WTC11 (cell line): ENCODE data around the gene DCLK2. TPM values are rescaled to one million over a fixed set of nuclear protein-coding genes. Genes with fewer than 3 reads are reported as not detected.

Experiments used
- ATAC-seq: fragments of 200-7000 bp; cut with Tn5 transposase; 2 replicates; pipeline ENCODE4 v1.10.0; 2021; ENCODE audit warnings: mild to moderate bottlenecking, moderate library complexity
- CTCF ChIA-PET: fragments of 300-600 bp; sonication (Branson Sonifier 250); formaldehyde crosslinking; loops from one replicate; lab custom pipeline; 2021; ENCODE audit warnings: antibody characterized with exemption; lab: Charles Lee
- POLR2A ChIA-PET: fragments of 350-600 bp; sonication (Branson Sonifier 250); formaldehyde crosslinking; loops from one replicate; lab custom pipeline; 2021; ENCODE audit warnings: antibody characterized with exemption; lab: Charles Lee
- DNase-seq: peaks from one replicate; pipeline ENCODE4 v3.0.0; 2021; ENCODE audit warnings: low spot score
- H3K27ac Mint-ChIP-seq: 2 replicates; pipeline ENCODE4 v1.8.0; 2021; ENCODE audit warnings: mixed read lengths
- H3K27me3 Mint-ChIP-seq: 2 replicates; pipeline ENCODE4 v1.8.0; 2021; ENCODE audit warnings: low read depth, mild to moderate bottlenecking, moderate library complexity, mixed read lengths
- H3K36me3 Mint-ChIP-seq: 2 replicates; pipeline ENCODE4 v1.8.0; 2021; ENCODE audit warnings: mixed read lengths
- H3K4me1 Mint-ChIP-seq: 2 replicates; pipeline ENCODE4 v1.8.0; 2022; ENCODE audit warnings: mixed read lengths
- H3K4me3 Mint-ChIP-seq: 2 replicates; pipeline ENCODE4 v1.8.0; 2021; ENCODE audit warnings: mild to moderate bottlenecking, moderate library complexity, mixed read lengths
- H3K9me3 Mint-ChIP-seq: 2 replicates; pipeline ENCODE4 v1.8.0; 2021; ENCODE audit warnings: mixed read lengths
- ETV6 ChIP-seq: sonication (generic); formaldehyde crosslinking; IDR thresholded peaks from 2 replicates; pipeline ENCODE4 v1.8.1; 2022; ENCODE audit warnings: mild to moderate bottlenecking, missing genetic modification reagents
- GRHL2 ChIP-seq: fragments of 250-450 bp; sonication (Bioruptor Pico); IDR thresholded peaks from 2 replicates; pipeline ENCODE4 v1.8.0; 2022; ENCODE audit warnings: mild to moderate bottlenecking, moderate library complexity; ENCODE audit not compliant: insufficient replicate concordance, severe bottlenecking
- HMGA2 ChIP-seq: fragments of 250-450 bp; sonication (Bioruptor Pico); IDR thresholded peaks from 2 replicates; pipeline ENCODE4 v1.4.0; 2021; ENCODE audit warnings: mild to moderate bottlenecking, moderate library complexity
- JAZF1 ChIP-seq: fragments of 250-450 bp; sonication (Bioruptor Pico); IDR thresholded peaks from 2 replicates; pipeline ENCODE4 v1.9.0; 2021; ENCODE audit warnings: moderate library complexity, mild to moderate bottlenecking, inconsistent platforms
- JUN ChIP-seq: sonication (generic); formaldehyde crosslinking; IDR thresholded peaks from 2 replicates; pipeline ENCODE4 v1.8.0; 2023; ENCODE audit warnings: mild to moderate bottlenecking, missing genetic modification reagents
- MYBL2 ChIP-seq: sonication (generic); formaldehyde crosslinking; IDR thresholded peaks from 2 replicates; pipeline ENCODE4 v1.8.1; 2023; ENCODE audit warnings: mild to moderate bottlenecking, moderate library complexity, missing genetic modification reagents
- NFATC4 ChIP-seq: fragments of 250-450 bp; sonication (Bioruptor Pico); IDR thresholded peaks from 2 replicates; pipeline ENCODE4 v1.9.0; 2021; ENCODE audit warnings: mild to moderate bottlenecking
- NR1H2 ChIP-seq: sonication (generic); formaldehyde crosslinking; IDR thresholded peaks from 2 replicates; pipeline ENCODE4 v1.9.0; 2021; ENCODE audit warnings: mild to moderate bottlenecking, moderate library complexity, missing genetic modification reagents
- NR2C2 ChIP-seq: sonication (generic); formaldehyde crosslinking; IDR thresholded peaks from 2 replicates; pipeline ENCODE4 v1.8.0; 2022; ENCODE audit warnings: mild to moderate bottlenecking, missing genetic modification reagents
- RELA ChIP-seq: sonication (generic); formaldehyde crosslinking; IDR thresholded peaks from 2 replicates; pipeline ENCODE4 v1.8.1; 2022; ENCODE audit warnings: missing genetic modification reagents, mild to moderate bottlenecking, borderline replicate concordance
- SMAD3 ChIP-seq: sonication (generic); formaldehyde crosslinking; IDR thresholded peaks from 2 replicates; pipeline ENCODE4 v1.8.0; 2022; ENCODE audit warnings: missing genetic modification reagents, mild to moderate bottlenecking, borderline replicate concordance
- SOX15 ChIP-seq: fragments of 250-450 bp; sonication (Bioruptor Pico); IDR thresholded peaks from 2 replicates; pipeline ENCODE4 v1.9.0; 2021; ENCODE audit warnings: mild to moderate bottlenecking
- SP1 ChIP-seq: sonication (generic); formaldehyde crosslinking; conservative IDR thresholded peaks from 2 replicates; pipeline ENCODE4 v1.8.1; 2022; ENCODE audit warnings: missing genetic modification reagents
- TP53 ChIP-seq: sonication (generic); formaldehyde crosslinking; IDR thresholded peaks from 2 replicates; pipeline ENCODE4 v1.8.1; 2023; ENCODE audit warnings: mild to moderate bottlenecking, missing genetic modification reagents
- ZNF121 ChIP-seq: sonication (generic); formaldehyde crosslinking; IDR thresholded peaks from 2 replicates; pipeline ENCODE4 v1.8.0; 2023; ENCODE audit warnings: missing genetic modification reagents
- ZNF219 ChIP-seq: sonication (generic); formaldehyde crosslinking; IDR thresholded peaks from 2 replicates; pipeline ENCODE4 v1.8.0; 2023; ENCODE audit warnings: missing genetic modification reagents, mild to moderate bottlenecking, borderline replicate concordance
- ZNF263 ChIP-seq: sonication (generic); formaldehyde crosslinking; IDR thresholded peaks from 2 replicates; pipeline ENCODE4 v1.8.1; 2022; ENCODE audit warnings: low read depth, mild to moderate bottlenecking, moderate library complexity, missing genetic modification reagents
- ZNF317 ChIP-seq: sonication (generic); formaldehyde crosslinking; IDR thresholded peaks from 2 replicates; pipeline ENCODE4 v1.8.1; 2023; ENCODE audit warnings: low read depth, mild to moderate bottlenecking, moderate library complexity, missing genetic modification reagents, borderline replicate concordance
- total RNA-seq: library from RNA; stranded (reverse); gene quantifications from 3 replicates; pipeline ENCODE4 v1.2.3, GENCODE V29; 2021
- TF ChIP-seq, protein P1 (sequence below): sonication (generic); formaldehyde crosslinking; IDR thresholded peaks from 2 replicates; pipeline ENCODE4 v1.8.1; 2022; ENCODE audit warnings: mild to moderate bottlenecking, missing genetic modification reagents, moderate library complexity, borderline replicate concordance
- TF ChIP-seq, protein P2 (sequence below): sonication (generic); formaldehyde crosslinking; conservative IDR thresholded peaks from 2 replicates; pipeline ENCODE4 v1.8.1; 2022; ENCODE audit warnings: mild to moderate bottlenecking, missing genetic modification reagents
- TF ChIP-seq, protein P3 (sequence below): sonication (generic); formaldehyde crosslinking; IDR thresholded peaks from 2 replicates; pipeline ENCODE4 v1.8.1; 2023; ENCODE audit warnings: mild to moderate bottlenecking, missing genetic modification reagents
- TF ChIP-seq, protein P4 (sequence below): fragments of 200-600 bp; IDR thresholded peaks from 2 replicates; pipeline ENCODE4 v1.8.0; 2022; ENCODE audit warnings: antibody characterized with exemption
- TF ChIP-seq, protein P5 (sequence below): sonication (generic); formaldehyde crosslinking; IDR thresholded peaks from 2 replicates; pipeline ENCODE4 v1.8.0; 2022; ENCODE audit warnings: mild to moderate bottlenecking, missing genetic modification reagents
- TF ChIP-seq, protein P6 (sequence below): fragments of 250-450 bp; sonication (Bioruptor Pico); IDR thresholded peaks from 2 replicates; pipeline ENCODE4 v1.9.0; 2021; ENCODE audit warnings: mild to moderate bottlenecking
- TF ChIP-seq, protein P7 (sequence below): sonication (generic); formaldehyde crosslinking; IDR thresholded peaks from 2 replicates; pipeline ENCODE4 v1.8.0; 2023; ENCODE audit warnings: missing genetic modification reagents

The DCLK2 gene
- total RNA-seq, 1 experiment from 2014 or later: 0.17 TPM

DNA sequence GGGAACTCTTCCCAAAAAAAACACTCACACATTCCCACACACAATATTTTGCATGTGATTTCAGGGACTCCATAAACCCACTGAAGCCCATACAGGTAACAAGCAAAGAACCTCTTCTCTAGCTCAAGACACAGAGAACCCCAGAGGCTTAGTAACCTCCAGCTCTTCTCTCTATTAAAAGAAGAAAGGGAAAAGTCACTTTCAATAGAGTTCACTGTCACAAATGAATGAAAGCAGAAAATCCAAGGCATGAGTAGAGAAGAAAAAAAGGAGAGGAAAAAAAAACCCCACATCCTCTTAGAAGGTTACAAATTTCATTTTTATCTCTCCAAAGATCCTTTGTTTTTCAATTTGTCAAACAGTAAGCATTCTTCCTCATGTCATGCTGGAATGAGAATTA, 30.7 kb upstream of the DCLK2 start:
- ATAC-seq: no peak
- no peaks in the 10 kb centered on the region for H3K9me3 Mint-ChIP-seq
- ChIA-PET CTCF (interaction anchor here (1.0 kb wide), 1 partner anchor 195 kb away, joined by 3 read pairs; no protein-coding TSS in a partner anchor), POLR2A (no interaction called here)
- H3K27ac Mint-ChIP-seq: no peak overlapping the region
- H3K27me3 Mint-ChIP-seq: no peaks in the 10 kb centered on the region
- H3K4me3 Mint-ChIP-seq: no peak overlapping the region
- H3K36me3 Mint-ChIP-seq: no peaks in the 10 kb centered on the region
- DNase-seq: no peak
- H3K4me1 Mint-ChIP-seq: peaks cover 12% of the 10 kb centered on the region
- TF ChIP-seq RELA (no peak), TP53 (CRISPR knock-in tag) (no peak), HMGA2 (CRISPR knock-in tag) (no peak), MYBL2 (no peak)
- TF ChIP-seq, protein P1, sequence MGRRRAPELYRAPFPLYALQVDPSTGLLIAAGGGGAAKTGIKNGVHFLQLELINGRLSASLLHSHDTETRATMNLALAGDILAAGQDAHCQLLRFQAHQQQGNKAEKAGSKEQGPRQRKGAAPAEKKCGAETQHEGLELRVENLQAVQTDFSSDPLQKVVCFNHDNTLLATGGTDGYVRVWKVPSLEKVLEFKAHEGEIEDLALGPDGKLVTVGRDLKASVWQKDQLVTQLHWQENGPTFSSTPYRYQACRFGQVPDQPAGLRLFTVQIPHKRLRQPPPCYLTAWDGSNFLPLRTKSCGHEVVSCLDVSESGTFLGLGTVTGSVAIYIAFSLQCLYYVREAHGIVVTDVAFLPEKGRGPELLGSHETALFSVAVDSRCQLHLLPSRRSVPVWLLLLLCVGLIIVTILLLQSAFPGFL: no peak
- TF ChIP-seq, protein P2, sequence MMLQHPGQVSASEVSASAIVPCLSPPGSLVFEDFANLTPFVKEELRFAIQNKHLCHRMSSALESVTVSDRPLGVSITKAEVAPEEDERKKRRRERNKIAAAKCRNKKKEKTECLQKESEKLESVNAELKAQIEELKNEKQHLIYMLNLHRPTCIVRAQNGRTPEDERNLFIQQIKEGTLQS (CRISPR knock-in tag): no peak
- TF ChIP-seq, protein P3, sequence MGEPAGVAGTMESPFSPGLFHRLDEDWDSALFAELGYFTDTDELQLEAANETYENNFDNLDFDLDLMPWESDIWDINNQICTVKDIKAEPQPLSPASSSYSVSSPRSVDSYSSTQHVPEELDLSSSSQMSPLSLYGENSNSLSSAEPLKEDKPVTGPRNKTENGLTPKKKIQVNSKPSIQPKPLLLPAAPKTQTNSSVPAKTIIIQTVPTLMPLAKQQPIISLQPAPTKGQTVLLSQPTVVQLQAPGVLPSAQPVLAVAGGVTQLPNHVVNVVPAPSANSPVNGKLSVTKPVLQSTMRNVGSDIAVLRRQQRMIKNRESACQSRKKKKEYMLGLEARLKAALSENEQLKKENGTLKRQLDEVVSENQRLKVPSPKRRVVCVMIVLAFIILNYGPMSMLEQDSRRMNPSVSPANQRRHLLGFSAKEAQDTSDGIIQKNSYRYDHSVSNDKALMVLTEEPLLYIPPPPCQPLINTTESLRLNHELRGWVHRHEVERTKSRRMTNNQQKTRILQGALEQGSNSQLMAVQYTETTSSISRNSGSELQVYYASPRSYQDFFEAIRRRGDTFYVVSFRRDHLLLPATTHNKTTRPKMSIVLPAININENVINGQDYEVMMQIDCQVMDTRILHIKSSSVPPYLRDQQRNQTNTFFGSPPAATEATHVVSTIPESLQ (CRISPR knock-in tag): no peak

DNA sequence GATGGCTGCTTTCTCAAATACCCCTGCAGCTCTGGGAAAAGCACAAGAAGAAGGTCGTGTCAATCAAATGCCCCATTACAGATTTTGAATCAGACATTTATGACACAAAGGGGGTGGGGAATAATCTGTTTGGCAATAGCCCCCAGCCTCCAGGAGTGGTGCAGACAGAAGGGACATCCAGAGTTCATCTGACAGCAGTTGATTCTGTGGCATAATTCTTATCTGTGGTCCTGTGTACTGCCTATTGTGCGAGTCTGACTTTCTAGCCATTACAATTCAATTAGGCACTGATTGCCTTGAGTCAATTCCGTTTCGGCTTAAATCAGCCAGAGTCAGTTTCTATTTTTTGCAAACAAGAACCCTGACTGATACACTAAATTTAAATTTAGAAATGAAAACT, 28.6 kb upstream of the DCLK2 start:
- ATAC-seq: no peak
- Mint-ChIP-seq H3K27me3 (no peaks in the 10 kb centered on the region), H3K9me3 (peaks cover 12% of the 10 kb centered on the region), H3K4me1 (peaks cover 12% of the 10 kb centered on the region), H3K4me3 (no peak overlapping the region), H3K36me3 (no peaks in the 10 kb centered on the region), H3K27ac (no peak overlapping the region)
- DNase-seq: no peak
- ChIA-PET CTCF (no interaction called here), POLR2A (no interaction called here)
- no peak for TF ChIP-seq JUN (CRISPR knock-in tag)

DNA sequence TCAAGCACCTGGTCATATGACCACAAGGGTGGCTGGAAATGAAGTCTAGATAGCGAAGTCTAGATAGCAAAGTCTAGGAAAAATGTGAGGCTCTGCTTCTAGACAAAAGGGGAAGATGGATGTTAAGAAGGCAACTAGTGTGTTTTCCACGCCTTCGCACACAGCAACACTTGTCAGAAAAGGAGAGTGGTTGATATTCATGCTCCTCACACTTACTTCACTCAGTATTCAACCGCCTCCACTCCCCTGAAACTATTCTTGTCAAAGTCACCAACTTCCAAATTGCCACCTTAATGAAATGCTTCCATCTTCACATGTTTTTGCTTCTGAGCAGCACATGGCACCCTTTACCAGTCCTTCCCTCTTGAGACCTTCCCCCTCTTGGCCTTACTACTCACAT, 27.7 kb upstream of the DCLK2 start:
- DNase-seq (no peak), ATAC-seq (no peak)
- no peak overlapping the region for H3K4me3 Mint-ChIP-seq
- peaks cover 12% of the 10 kb centered on the region for H3K4me1 Mint-ChIP-seq
- no peaks in the 10 kb centered on the region for H3K27me3 Mint-ChIP-seq
- POLR2A ChIA-PET: no interaction called here
- no peak overlapping the region for H3K27ac Mint-ChIP-seq
- H3K36me3 Mint-ChIP-seq: no peaks in the 10 kb centered on the region
- CTCF ChIA-PET: no interaction called here
- TF ChIP-seq MYBL2: no peak
- no peak for TF ChIP-seq SP1
- no peak for TF ChIP-seq NR1H2 (CRISPR knock-in tag)
- no peak for TF ChIP-seq ZNF121
- no peak for TF ChIP-seq ETV6 (CRISPR knock-in tag)
- TF ChIP-seq SOX15: no peak
- TF ChIP-seq, protein P4, sequence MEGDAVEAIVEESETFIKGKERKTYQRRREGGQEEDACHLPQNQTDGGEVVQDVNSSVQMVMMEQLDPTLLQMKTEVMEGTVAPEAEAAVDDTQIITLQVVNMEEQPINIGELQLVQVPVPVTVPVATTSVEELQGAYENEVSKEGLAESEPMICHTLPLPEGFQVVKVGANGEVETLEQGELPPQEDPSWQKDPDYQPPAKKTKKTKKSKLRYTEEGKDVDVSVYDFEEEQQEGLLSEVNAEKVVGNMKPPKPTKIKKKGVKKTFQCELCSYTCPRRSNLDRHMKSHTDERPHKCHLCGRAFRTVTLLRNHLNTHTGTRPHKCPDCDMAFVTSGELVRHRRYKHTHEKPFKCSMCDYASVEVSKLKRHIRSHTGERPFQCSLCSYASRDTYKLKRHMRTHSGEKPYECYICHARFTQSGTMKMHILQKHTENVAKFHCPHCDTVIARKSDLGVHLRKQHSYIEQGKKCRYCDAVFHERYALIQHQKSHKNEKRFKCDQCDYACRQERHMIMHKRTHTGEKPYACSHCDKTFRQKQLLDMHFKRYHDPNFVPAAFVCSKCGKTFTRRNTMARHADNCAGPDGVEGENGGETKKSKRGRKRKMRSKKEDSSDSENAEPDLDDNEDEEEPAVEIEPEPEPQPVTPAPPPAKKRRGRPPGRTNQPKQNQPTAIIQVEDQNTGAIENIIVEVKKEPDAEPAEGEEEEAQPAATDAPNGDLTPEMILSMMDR: no peak
- TF ChIP-seq ZNF263 (CRISPR knock-in tag): no peak
- TF ChIP-seq, protein P5, sequence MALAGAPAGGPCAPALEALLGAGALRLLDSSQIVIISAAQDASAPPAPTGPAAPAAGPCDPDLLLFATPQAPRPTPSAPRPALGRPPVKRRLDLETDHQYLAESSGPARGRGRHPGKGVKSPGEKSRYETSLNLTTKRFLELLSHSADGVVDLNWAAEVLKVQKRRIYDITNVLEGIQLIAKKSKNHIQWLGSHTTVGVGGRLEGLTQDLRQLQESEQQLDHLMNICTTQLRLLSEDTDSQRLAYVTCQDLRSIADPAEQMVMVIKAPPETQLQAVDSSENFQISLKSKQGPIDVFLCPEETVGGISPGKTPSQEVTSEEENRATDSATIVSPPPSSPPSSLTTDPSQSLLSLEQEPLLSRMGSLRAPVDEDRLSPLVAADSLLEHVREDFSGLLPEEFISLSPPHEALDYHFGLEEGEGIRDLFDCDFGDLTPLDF (CRISPR knock-in tag): no peak
- no peak for TF ChIP-seq JAZF1
- no peak for TF ChIP-seq ZNF219 (CRISPR knock-in tag)
- TF ChIP-seq NR2C2 (CRISPR knock-in tag): no peak
- TF ChIP-seq NFATC4 (CRISPR knock-in tag): no peak
- no peak for TF ChIP-seq SMAD3 (CRISPR knock-in tag)
- TF ChIP-seq ZNF317 (CRISPR knock-in tag): no peak
- no peak for TF ChIP-seq GRHL2 (CRISPR knock-in tag)
- TF ChIP-seq, protein P6, sequence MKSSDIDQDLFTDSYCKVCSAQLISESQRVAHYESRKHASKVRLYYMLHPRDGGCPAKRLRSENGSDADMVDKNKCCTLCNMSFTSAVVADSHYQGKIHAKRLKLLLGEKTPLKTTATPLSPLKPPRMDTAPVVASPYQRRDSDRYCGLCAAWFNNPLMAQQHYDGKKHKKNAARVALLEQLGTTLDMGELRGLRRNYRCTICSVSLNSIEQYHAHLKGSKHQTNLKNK (CRISPR knock-in tag): no peak
- TF ChIP-seq, protein P7, sequence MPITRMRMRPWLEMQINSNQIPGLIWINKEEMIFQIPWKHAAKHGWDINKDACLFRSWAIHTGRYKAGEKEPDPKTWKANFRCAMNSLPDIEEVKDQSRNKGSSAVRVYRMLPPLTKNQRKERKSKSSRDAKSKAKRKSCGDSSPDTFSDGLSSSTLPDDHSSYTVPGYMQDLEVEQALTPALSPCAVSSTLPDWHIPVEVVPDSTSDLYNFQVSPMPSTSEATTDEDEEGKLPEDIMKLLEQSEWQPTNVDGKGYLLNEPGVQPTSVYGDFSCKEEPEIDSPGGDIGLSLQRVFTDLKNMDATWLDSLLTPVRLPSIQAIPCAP: no peak
- H3K9me3 Mint-ChIP-seq: peaks cover 12% of the 10 kb centered on the region
